HepG2 (cell line): Measurements from ENCODE around the gene USP27X. TPM values are rescaled to one million over a fixed set of nuclear protein-coding genes. Genes with fewer than 3 reads are reported as not detected.

ENCODE experiments used
- ATAC-seq: fragments of 200-7000 bp; cut with Tn5 transposase; 3 replicates; pipeline ENCODE4 v1.9.1; 2020; ENCODE audit warnings: mild to moderate bottlenecking, moderate library complexity
- BruUV-seq: library from RNA; stranded (reverse); fragments of 400-500 nt; replicated peaks from 2 replicates; lab custom pipeline; 2021; lab: Mats Ljungman, UMichigan
- CTCF ChIA-PET: fragments of 300-600 bp; formaldehyde crosslinking; extraction: SDS; loops from one replicate; lab custom pipeline; 2021; ENCODE audit warnings: low total read pairs, inconsistent platforms, low intra/inter-chr PET ratio; lab: Yijun Ruan, JAX
- POLR2A ChIA-PET: fragments of 350-600 bp; sonication (Branson Sonifier 250); formaldehyde crosslinking; loops from one replicate; lab custom pipeline; 2020; ENCODE audit warnings: antibody characterized with exemption, inconsistent platforms; lab: Yijun Ruan, JAX
- DNase-seq: peaks from one replicate; pipeline ENCODE4 v3.0.0-alpha.2; 2015; ENCODE audit warnings: low spot score
- FAIRE-seq: peaks from 3 replicates; lab custom pipeline; 2011; peaks lifted over from hg19 to GRCh38; lab: Jason Lieb, UNC
- H2AFZ ChIP-seq: one replicate; pipeline ENCODE4 v1.6.1; 2011; ENCODE audit warnings: low read length, inconsistent platforms
- H3K27ac ChIP-seq: fragments of 300-600 bp; 3 replicates; pipeline ENCODE4 v1.8.0; 2011; ENCODE audit warnings: mixed run types, mild to moderate bottlenecking, mixed read lengths, low read length, inconsistent platforms; ENCODE audit not compliant: insufficient read depth; ENCODE audit errors: extremely low read length
- H3K27me3 ChIP-seq, 2 experiments: fragments of 200-600 bp in 1 of 2; 2 replicates in 1 of 2; 3 replicates in 1 of 2; pipeline versions ENCODE4 v1.6.0 to v1.8.0; 2011; ENCODE audit warnings: low read length in 2 of 2, mild to moderate bottlenecking in 2 of 2, moderate library complexity in 2 of 2, inconsistent platforms in 1 of 2; ENCODE audit not compliant: insufficient read depth in 2 of 2, control insufficient read depth in 1 of 2
- H3K36me3 ChIP-seq, 2 experiments: fragments of 200-600 bp in 1 of 2; replicated peaks in 1 of 2; 2 replicates in 1 of 2; 3 replicates in 1 of 2; pipeline versions ENCODE4 v1.5.1 to v1.8.0; 2011; ENCODE audit warnings: low read length in 2 of 2, inconsistent platforms in 1 of 2; ENCODE audit not compliant: insufficient read depth in 2 of 2, control insufficient read depth in 1 of 2
- H3K4me1 ChIP-seq: 2 replicates; pipeline ENCODE4 v1.5.1; 2012; ENCODE audit warnings: low read length, inconsistent platforms; ENCODE audit not compliant: insufficient read depth
- H3K4me2 ChIP-seq: 2 replicates; pipeline ENCODE4 v1.6.0; 2011; ENCODE audit warnings: low read depth, low read length, inconsistent platforms
- H3K4me3 ChIP-seq, 3 experiments: fragments of 200-600 bp in 1 of 3; sonication (generic), shearing (Covaris generic) in 1 of 3; replicated peaks in 1 of 3; 2 replicates each; pipeline ENCODE4 v1.5.1; 2011 to 2016; ENCODE audit warnings: low read length in 3 of 3, inconsistent platforms in 2 of 3, low read depth in 2 of 3, mild to moderate bottlenecking in 2 of 3, control low read depth in 1 of 3, mixed read lengths in 1 of 3; ENCODE audit not compliant: insufficient read depth in 1 of 3
- H3K79me2 ChIP-seq: one replicate; pipeline ENCODE4 v1.6.1; 2011; ENCODE audit warnings: low read length, inconsistent platforms; ENCODE audit not compliant: insufficient read depth
- H3K9ac ChIP-seq: 2 replicates; pipeline ENCODE4 v1.6.0; 2011; ENCODE audit warnings: mild to moderate bottlenecking, low read depth, low read length, inconsistent platforms; ENCODE audit not compliant: insufficient read depth
- H3K9me3 ChIP-seq: 2 replicates; pipeline ENCODE4 v1.5.1; 2012; ENCODE audit warnings: mild to moderate bottlenecking, low read length
- H4K20me1 ChIP-seq: 2 replicates; pipeline ENCODE4 v1.6.0; 2011; ENCODE audit warnings: inconsistent platforms, mild to moderate bottlenecking, low read length, moderate library complexity; ENCODE audit not compliant: insufficient read depth
- BCL3 ChIP-seq: sonication (generic); formaldehyde crosslinking; IDR thresholded peaks from 2 replicates; pipeline ENCODE4 v1.5.1; 2020; ENCODE audit warnings: mild to moderate bottlenecking, missing genetic modification reagents, moderate library complexity
- CBX5 ChIP-seq: sonication (generic); formaldehyde crosslinking; IDR thresholded peaks from 2 replicates; pipeline ENCODE4 v1.4.0; 2020; ENCODE audit warnings: missing genetic modification reagents, borderline replicate concordance
- ELK4 ChIP-seq: sonication (generic); formaldehyde crosslinking; IDR thresholded peaks from 2 replicates; pipeline ENCODE4 v1.9.0; 2021; ENCODE audit warnings: missing genetic modification reagents, borderline replicate concordance
- FOXC1 ChIP-seq: sonication (generic); formaldehyde crosslinking; IDR thresholded peaks from 2 replicates; pipeline ENCODE4 v1.8.0; 2022; ENCODE audit warnings: mild to moderate bottlenecking, missing genetic modification reagents, borderline replicate concordance
- GABPA ChIP-seq, 2 experiments: IDR thresholded peaks; 2 replicates each; pipeline ENCODE4 v1.6.1; 2011 to 2016; ENCODE audit warnings: low read depth in 2 of 2, low read length in 1 of 2, missing biosample characterization in 1 of 2, missing genetic modification characterization in 1 of 2
- NFIB ChIP-seq: sonication (generic); formaldehyde crosslinking; IDR thresholded peaks from 2 replicates; pipeline ENCODE4 v1.9.0; 2021; ENCODE audit warnings: missing genetic modification reagents, mild to moderate bottlenecking, borderline replicate concordance
- NR1H2 ChIP-seq: sonication (generic); formaldehyde crosslinking; IDR thresholded peaks from 2 replicates; pipeline ENCODE4 v1.8.1; 2022; ENCODE audit warnings: low read depth, missing genetic modification reagents, borderline replicate concordance
- SNAI1 ChIP-seq: sonication (generic); formaldehyde crosslinking; IDR thresholded peaks from 2 replicates; pipeline ENCODE4 v1.5.0; 2020; ENCODE audit warnings: mild to moderate bottlenecking, missing genetic modification reagents, borderline replicate concordance
- TCF12 ChIP-seq, 2 experiments: fragments of 450-650 bp in 1 of 2; sonication (generic) in 1 of 2; formaldehyde crosslinking in 1 of 2; IDR thresholded peaks; 2 replicates each; pipeline versions ENCODE4 v1.6.1 to v1.8.0; 2017 to 2022; ENCODE audit warnings: antibody characterized with exemption in 1 of 2, mild to moderate bottlenecking in 1 of 2, missing genetic modification reagents in 1 of 2, moderate library complexity in 1 of 2
- TEAD2 ChIP-seq: sonication (generic); formaldehyde crosslinking; IDR thresholded peaks from 2 replicates; pipeline ENCODE4 v1.9.0; 2021; ENCODE audit warnings: missing genetic modification reagents
- ZNF101 ChIP-seq: sonication (generic); formaldehyde crosslinking; IDR thresholded peaks from 2 replicates; pipeline ENCODE4 v1.4.0; 2020; ENCODE audit warnings: mild to moderate bottlenecking, low read depth, missing genetic modification reagents, borderline replicate concordance
- ZNF564 ChIP-seq: sonication (generic); formaldehyde crosslinking; IDR thresholded peaks from 2 replicates; pipeline ENCODE4 v1.8.1; 2023; ENCODE audit warnings: mild to moderate bottlenecking, missing genetic modification reagents
- ZNF614 ChIP-seq: IDR thresholded peaks from 2 replicates; pipeline ENCODE4 v1.6.1; 2018; ENCODE audit warnings: missing biosample characterization, missing genetic modification reagents, inconsistent platforms, borderline replicate concordance
- ZNF615 ChIP-seq: sonication (generic); formaldehyde crosslinking; IDR thresholded peaks from 2 replicates; pipeline ENCODE4 v1.5.0; 2020; ENCODE audit warnings: mild to moderate bottlenecking, missing genetic modification reagents, borderline replicate concordance
- ZNF724P ChIP-seq: sonication (generic); formaldehyde crosslinking; IDR thresholded peaks from 2 replicates; pipeline ENCODE4 v1.8.0; 2022; ENCODE audit warnings: missing genetic modification reagents, borderline replicate concordance
- ZNF780A ChIP-seq: sonication (generic); formaldehyde crosslinking; IDR thresholded peaks from 2 replicates; pipeline ENCODE4 v1.8.0; 2022; ENCODE audit warnings: mild to moderate bottlenecking, missing genetic modification reagents, moderate library complexity
- WGBS: methylation state at CpG from one replicate; pipeline ENCODE4 v1.1.6; 2017; ENCODE audit warnings: low lambda C conversion rate; 5-methylcytosine and 5-hydroxymethylcytosine counted together
- in situ Hi-C: cut with HindIII; loops from 2 replicates; pipeline ENCODE4 v1.10.0; 2017; ENCODE audit warnings: low pct_unique_long_range_greater_than_20kb; ENCODE audit not compliant: extremely low pct_ligation_motif_present
- intact Hi-C: fragments of 100-400 bp; cut with micrococcal nuclease; formaldehyde crosslinking; loops from one replicate; pipeline ENCODE4 v1.10.0; 2022; ENCODE audit not compliant: unreplicated experiment
- polyA plus RNA-seq, 8 experiments: library from polyadenylated mRNA; depleted of rRNA in 3 of 8; stranded (reverse) in 7 of 8; unstranded in 1 of 8; fragments of >200 nt; fragmentation: Illumina TruSeq in 4 of 8; extraction: Trizol in 4 of 8; gene quantifications; 2 replicates each; pipeline versions ENCODE4 v1.2.1 to v1.2.3, GENCODE V29; 2011 to 2016; ENCODE audit warnings: low read depth in 4 of 8, missing spikeins in 1 of 8, mixed read lengths in 1 of 8; ENCODE audit not compliant: insufficient read depth in 1 of 8
- total RNA-seq, 5 experiments: library from RNA; depleted of rRNA; stranded (reverse); fragments of >200 nt; fragmentation: Illumina TruSeq; extraction: Trizol; gene quantifications; 2 replicates each; pipeline ENCODE4 v1.2.3, GENCODE V29; 2016; ENCODE audit warnings: low read depth in 1 of 5
- TF ChIP-seq, protein P1 (sequence below): IDR thresholded peaks from 2 replicates; pipeline ENCODE4 v1.6.1; 2016; ENCODE audit warnings: low read depth, missing genetic modification reagents, missing compliant biosample characterization

USP27X gene
- total and polyA plus RNA-seq, 2 of the 13 experiments (the other 11 are each of a cell fraction or from before 2014, with no cell fraction given) = 7.2 to 9.7 TPM

DNA sequence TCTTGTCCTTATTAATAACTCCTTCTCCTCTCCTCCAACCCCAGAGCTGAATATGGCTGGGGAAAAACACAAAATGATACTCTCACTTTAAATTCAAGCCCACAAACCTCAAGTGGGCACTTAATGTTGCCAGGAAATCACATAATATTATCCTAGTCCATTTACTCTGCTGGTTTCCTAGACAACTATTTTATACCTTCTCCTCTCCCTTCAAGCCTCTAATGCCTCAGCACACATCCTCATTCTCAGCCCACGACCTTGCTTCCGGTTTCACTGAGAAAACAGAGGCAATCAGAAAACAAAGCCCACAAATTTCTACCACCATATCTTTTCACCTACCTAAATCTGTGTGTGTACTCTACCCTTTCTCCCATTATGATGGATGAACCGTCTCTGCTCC lies 31.1 kb downstream of the USP27X start:
- 3% methylated on average over 3 of the region's 3 CpGs for WGBS
- Histone ChIP-seq H2AFZ (peak overlapping the region; percentile 27), H3K4me3 (no peak overlapping the region), H3K9ac (no peak overlapping the region), H3K4me2 (peak overlapping the region; percentile 42; the same call in 1 of the 2 replicates), H3K27ac (no peak overlapping the region), H4K20me1 (no peaks in the 10 kb centered on the region), H3K9me3 (no peaks in the 10 kb centered on the region), H3K36me3 (no peaks in the 10 kb centered on the region), H3K27me3 (no peaks in the 10 kb centered on the region), H3K4me1 (peaks cover 19% of the 10 kb centered on the region), H3K79me2 (no peaks in the 10 kb centered on the region)
- DNase-seq = no peak
- ATAC-seq = no peak
- FAIRE-seq = no peak
- no TSS peak for BruUV-seq
- in situ Hi-C loops = loop anchor here (5.0 to 25.0 kb wide), 3 partner anchors 68 to 677 kb away; no protein-coding TSS in a partner anchor
- ChIA-PET POLR2A (no interaction called here), CTCF (no interaction called here)
- intact Hi-C loops = no loop called here
- TF ChIP-seq, protein P1, sequence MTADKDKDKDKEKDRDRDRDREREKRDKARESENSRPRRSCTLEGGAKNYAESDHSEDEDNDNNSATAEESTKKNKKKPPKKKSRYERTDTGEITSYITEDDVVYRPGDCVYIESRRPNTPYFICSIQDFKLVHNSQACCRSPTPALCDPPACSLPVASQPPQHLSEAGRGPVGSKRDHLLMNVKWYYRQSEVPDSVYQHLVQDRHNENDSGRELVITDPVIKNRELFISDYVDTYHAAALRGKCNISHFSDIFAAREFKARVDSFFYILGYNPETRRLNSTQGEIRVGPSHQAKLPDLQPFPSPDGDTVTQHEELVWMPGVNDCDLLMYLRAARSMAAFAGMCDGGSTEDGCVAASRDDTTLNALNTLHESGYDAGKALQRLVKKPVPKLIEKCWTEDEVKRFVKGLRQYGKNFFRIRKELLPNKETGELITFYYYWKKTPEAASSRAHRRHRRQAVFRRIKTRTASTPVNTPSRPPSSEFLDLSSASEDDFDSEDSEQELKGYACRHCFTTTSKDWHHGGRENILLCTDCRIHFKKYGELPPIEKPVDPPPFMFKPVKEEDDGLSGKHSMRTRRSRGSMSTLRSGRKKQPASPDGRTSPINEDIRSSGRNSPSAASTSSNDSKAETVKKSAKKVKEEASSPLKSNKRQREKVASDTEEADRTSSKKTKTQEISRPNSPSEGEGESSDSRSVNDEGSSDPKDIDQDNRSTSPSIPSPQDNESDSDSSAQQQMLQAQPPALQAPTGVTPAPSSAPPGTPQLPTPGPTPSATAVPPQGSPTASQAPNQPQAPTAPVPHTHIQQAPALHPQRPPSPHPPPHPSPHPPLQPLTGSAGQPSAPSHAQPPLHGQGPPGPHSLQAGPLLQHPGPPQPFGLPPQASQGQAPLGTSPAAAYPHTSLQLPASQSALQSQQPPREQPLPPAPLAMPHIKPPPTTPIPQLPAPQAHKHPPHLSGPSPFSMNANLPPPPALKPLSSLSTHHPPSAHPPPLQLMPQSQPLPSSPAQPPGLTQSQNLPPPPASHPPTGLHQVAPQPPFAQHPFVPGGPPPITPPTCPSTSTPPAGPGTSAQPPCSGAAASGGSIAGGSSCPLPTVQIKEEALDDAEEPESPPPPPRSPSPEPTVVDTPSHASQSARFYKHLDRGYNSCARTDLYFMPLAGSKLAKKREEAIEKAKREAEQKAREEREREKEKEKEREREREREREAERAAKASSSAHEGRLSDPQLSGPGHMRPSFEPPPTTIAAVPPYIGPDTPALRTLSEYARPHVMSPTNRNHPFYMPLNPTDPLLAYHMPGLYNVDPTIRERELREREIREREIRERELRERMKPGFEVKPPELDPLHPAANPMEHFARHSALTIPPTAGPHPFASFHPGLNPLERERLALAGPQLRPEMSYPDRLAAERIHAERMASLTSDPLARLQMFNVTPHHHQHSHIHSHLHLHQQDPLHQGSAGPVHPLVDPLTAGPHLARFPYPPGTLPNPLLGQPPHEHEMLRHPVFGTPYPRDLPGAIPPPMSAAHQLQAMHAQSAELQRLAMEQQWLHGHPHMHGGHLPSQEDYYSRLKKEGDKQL (CRISPR knock-in tag) = no peak
- no peak for TF ChIP-seq CBX5 (CRISPR knock-in tag)
- TF ChIP-seq TEAD2 (CRISPR knock-in tag) = no peak
- TF ChIP-seq TCF12 (IDR thresholded peaks at IDR 0.05) = no peak
- TF ChIP-seq TCF12 (CRISPR knock-in tag; IDR thresholded peaks at IDR 0.05) = no peak
- TF ChIP-seq BCL3 (CRISPR knock-in tag) = no peak
- no peak for TF ChIP-seq NR1H2 (CRISPR knock-in tag)
- no peak for TF ChIP-seq GABPA (IDR thresholded peaks at IDR 0.05; ENCODE audit: low read depth, low read length)
- TF ChIP-seq GABPA (CRISPR knock-in tag; IDR thresholded peaks at IDR 0.05; ENCODE audit: low read depth) = no peak
- TF ChIP-seq ELK4 = no peak
- no peak for TF ChIP-seq ZNF101 (CRISPR knock-in tag)
- TF ChIP-seq NFIB = no peak
- TF ChIP-seq SNAI1 (CRISPR knock-in tag) = no peak
- TF ChIP-seq ZNF724P (CRISPR knock-in tag) = no peak
- TF ChIP-seq ZNF564 (CRISPR knock-in tag) = no peak
- TF ChIP-seq ZNF615 (CRISPR knock-in tag) = no peak
- TF ChIP-seq ZNF614 (CRISPR knock-in tag) = no peak
- no peak for TF ChIP-seq FOXC1 (CRISPR knock-in tag)
- TF ChIP-seq ZNF780A (CRISPR knock-in tag) = no peak
